GM12878 (cell line): ENCODE results near the gene ADAMTS13. TPM values are rescaled to one million over a fixed set of nuclear protein-coding genes. Genes with fewer than 3 reads are reported as not detected.
A peak's percentile ranks its signal among the peaks of the same experiment; 100 is the strongest.

Experiments
- ATAC-seq: fragments of 200-7000 bp; cut with Tn5 transposase; 3 replicates; pipeline ENCODE4 v1.9.1; 2020; ENCODE audit warnings: mild to moderate bottlenecking, moderate library complexity
- Bru-seq: library from RNA; stranded (reverse); fragments of 400-500 nt; gene quantifications from one replicate; lab custom pipeline; 2021; lab: Mats Ljungman, UMichigan
- BruChase-seq, 2 experiments: library from RNA; stranded (reverse); fragments of 400-500 nt; gene quantifications; one replicate each; lab custom pipeline; 2021; lab: Mats Ljungman, UMichigan
- BruUV-seq: library from RNA; stranded (reverse); fragments of 400-500 nt; replicated peaks from 2 replicates; lab custom pipeline; 2021; lab: Mats Ljungman, UMichigan
- CTCF ChIA-PET: fragments of 300-600 bp; sonication (Branson Sonifier 250); formaldehyde crosslinking; extraction: SDS; loops from one replicate; lab custom pipeline; 2021; ENCODE audit warnings: inconsistent platforms; lab: Yijun Ruan, JAX
- POLR2A ChIA-PET: fragments of 350-600 bp; formaldehyde crosslinking; extraction: SDS; loops from one replicate; lab custom pipeline; 2021; ENCODE audit warnings: inconsistent platforms; lab: Charles Lee
- RAD21 ChIA-PET: fragments of 300-600 bp; sonication (Branson Sonifier 250); formaldehyde crosslinking; loops from one replicate; lab custom pipeline; 2023; ENCODE audit warnings: antibody characterized with exemption; ENCODE audit not compliant: unreplicated experiment; lab: Charles Lee
- SMC1A ChIA-PET: fragments of 300-600 bp; sonication (Branson Sonifier 250); formaldehyde crosslinking; loops from one replicate; lab custom pipeline; 2023; ENCODE audit not compliant: unreplicated experiment, uncharacterized antibody; lab: Charles Lee
- DNase-seq: peaks from one replicate; pipeline ENCODE4 v3.0.0-alpha.2; 2011; ENCODE audit warnings: low read depth, low spot score
- FAIRE-seq: peaks from 3 replicates; lab custom pipeline; 2011; peaks lifted over from hg19 to GRCh38; lab: Jason Lieb, UNC
- H2AFZ ChIP-seq: 2 replicates; pipeline ENCODE4 v1.6.0; 2011; ENCODE audit warnings: low read depth, low read length, control low read depth; ENCODE audit not compliant: control insufficient read depth
- H3K27ac ChIP-seq: 2 replicates; pipeline ENCODE4 v1.5.1; 2011; ENCODE audit warnings: control low read depth; ENCODE audit not compliant: control insufficient read depth, insufficient read depth
- H3K27me3 ChIP-seq, 2 experiments: replicated peaks in 1 of 2; 2 replicates each; pipeline versions ENCODE4 v1.6.0 to v1.6.1; 2011; ENCODE audit warnings: low read length in 1 of 2; ENCODE audit not compliant: control insufficient read depth in 2 of 2, insufficient read depth in 2 of 2
- H3K36me3 ChIP-seq, 2 experiments: 2 replicates each; pipeline ENCODE4 v1.5.1; 2011; ENCODE audit warnings: low read length in 1 of 2; ENCODE audit not compliant: control insufficient read depth in 2 of 2, insufficient read depth in 2 of 2
- H3K4me1 ChIP-seq: 2 replicates; pipeline ENCODE4 v1.6.1; 2011; ENCODE audit warnings: mild to moderate bottlenecking, low read length, moderate library complexity, mixed read lengths; ENCODE audit not compliant: control insufficient read depth, insufficient read depth
- H3K4me2 ChIP-seq: 2 replicates; pipeline ENCODE4 v1.6.0; 2011; ENCODE audit warnings: control low read depth; ENCODE audit not compliant: control insufficient read depth, insufficient read depth
- H3K4me3 ChIP-seq: fragments of 200-600 bp; sonication (generic); 2 replicates; pipeline ENCODE4 v1.5.1; 2016
- H3K79me2 ChIP-seq: 2 replicates; pipeline ENCODE4 v1.6.0; 2011; ENCODE audit warnings: low read length; ENCODE audit not compliant: control insufficient read depth, insufficient read depth
- H3K9ac ChIP-seq: 2 replicates; pipeline ENCODE4 v1.8.0; 2011; ENCODE audit warnings: low read length, control low read depth, mixed read lengths; ENCODE audit not compliant: control insufficient read depth, insufficient read depth
- H3K9me3 ChIP-seq: replicated peaks from 3 replicates; pipeline ENCODE4 v1.5.1; 2011; ENCODE audit warnings: mild to moderate bottlenecking, low read length; ENCODE audit not compliant: control insufficient read depth, insufficient read depth
- H4K20me1 ChIP-seq: 2 replicates; pipeline ENCODE4 v1.6.0; 2011; ENCODE audit not compliant: control insufficient read depth, insufficient read depth
- CBX5 ChIP-seq: sonication (generic); IDR thresholded peaks from 2 replicates; pipeline ENCODE4 v1.6.1; 2016; ENCODE audit warnings: low read depth, moderate library complexity, mild to moderate bottlenecking, inconsistent platforms
- ESRRA ChIP-seq: IDR thresholded peaks from 2 replicates; pipeline ENCODE4 v1.6.1; 2012; ENCODE audit warnings: mild to moderate bottlenecking, low read length, improper control_type of control experiment
- KAT2A ChIP-seq: conservative IDR thresholded peaks from 2 replicates; pipeline ENCODE4 v1.6.1; 2011; ENCODE audit warnings: low read depth, low read length; ENCODE audit not compliant: control insufficient read depth
- NFYA ChIP-seq: IDR thresholded peaks from 2 replicates; pipeline ENCODE4 v1.6.1; 2011; ENCODE audit warnings: low read depth, mild to moderate bottlenecking, low read length, improper control_type of control experiment, borderline replicate concordance
- NR2C1 ChIP-seq: fragments of 450-650 bp; IDR thresholded peaks from 2 replicates; pipeline ENCODE4 v1.6.1; 2017; ENCODE audit warnings: antibody characterized with exemption, mild to moderate bottlenecking, moderate library complexity
- PAX8 ChIP-seq: fragments of 450-650 bp; IDR thresholded peaks from 2 replicates; pipeline ENCODE4 v1.6.1; 2017; ENCODE audit warnings: mild to moderate bottlenecking, moderate library complexity
- SP1 ChIP-seq: IDR thresholded peaks from one replicate; pipeline ENCODE4 v1.6.1; 2011; ENCODE audit warnings: low read depth, low read length
- YY1 ChIP-seq: IDR thresholded peaks from 2 replicates; pipeline ENCODE4 v1.6.1; 2011; ENCODE audit warnings: low read depth, mild to moderate bottlenecking, low read length
- WGBS: methylation state at CpG from one replicate; pipeline ENCODE4 v1.1.6; 2016; ENCODE audit warnings: low lambda C conversion rate; ENCODE audit not compliant: insufficient replicate concordance, insufficient coverage; ENCODE audit errors: missing lambda C conversion rate; 5-methylcytosine and 5-hydroxymethylcytosine counted together
- in situ Hi-C: fragments of 300-500 bp; cut with MboI; formaldehyde crosslinking; loops from 9 replicates; pipeline ENCODE4 v1.14.3; 2018; ENCODE audit warnings: mixed read lengths
- intact Hi-C: fragments of 100-400 bp; cut with micrococcal nuclease; formaldehyde crosslinking; loops from one replicate; pipeline ENCODE4 v1.14.2; 2022; ENCODE audit not compliant: unreplicated experiment
- long read RNA-seq, 2 experiments: library from polyadenylated mRNA; unstranded; transcript quantifications; one replicate each; pipeline ENCODE4 v2.0.0, GENCODE V29; 2019 to 2020
- polyA minus RNA-seq, 3 experiments: library from RNA; depleted of rRNA, polyadenylated mRNA; stranded (reverse); fragments of >200 nt; gene quantifications; 2 replicates each; pipeline ENCODE4 v1.2.3, GENCODE V29; 2011
- polyA plus RNA-seq, 11 experiments: library from polyadenylated mRNA; depleted of rRNA in 4 of 11; unstranded in 6 of 11; stranded (reverse) in 5 of 11; fragments of >200 nt; fragmentation: Nextera tagmentation in 4 of 11; fragmentation: Illumina TruSeq in 1 of 11; extraction: Ambion mirVana in 4 of 11; extraction: Trizol in 1 of 11; gene quantifications; 1 replicate in 1 of 11; 2 replicates in 10 of 11; pipeline versions ENCODE4 v1.2.1 to v1.2.3, GENCODE V29; 2011 to 2016; ENCODE audit warnings: inconsistent platforms in 2 of 11, missing spikeins in 2 of 11, low read depth in 1 of 11
- total RNA-seq, 4 experiments: library from RNA; depleted of rRNA in 3 of 4; stranded (reverse); fragments of >200 nt in 3 of 4; fragmentation: Illumina TruSeq in 1 of 4; extraction: Trizol in 1 of 4; gene quantifications; 2 replicates each; pipeline versions ENCODE4 v1.2.1 to v1.2.3, GENCODE V29; 2013 to 2021
- TF ChIP-seq, protein P1 (sequence below), 3 experiments: IDR thresholded peaks in 2 of 3; conservative IDR thresholded peaks in 1 of 3; 2 replicates each; pipeline ENCODE4 v1.5.1; 2011; ENCODE audit warnings: low read depth in 3 of 3, low read length in 3 of 3, mild to moderate bottlenecking in 3 of 3, control low read depth in 2 of 3, moderate library complexity in 2 of 3, inconsistent platforms in 1 of 3, mixed read lengths in 1 of 3; ENCODE audit not compliant: control insufficient read depth in 2 of 3, insufficient read depth in 1 of 3; ENCODE audit errors: extremely low read depth in 1 of 3
- TF ChIP-seq, protein P2 (sequence below): IDR thresholded peaks from 2 replicates; pipeline ENCODE4 v1.6.1; 2012; ENCODE audit warnings: low read depth, low read length, improper control_type of control experiment
- TF ChIP-seq, protein P3 (sequence below): IDR thresholded peaks from 2 replicates; pipeline ENCODE4 v1.6.1; 2011; ENCODE audit warnings: low read depth, mild to moderate bottlenecking, low read length, moderate library complexity, borderline replicate concordance; ENCODE audit errors: extremely low read depth
- TF ChIP-seq, protein P4 (sequence below): fragments of 450-650 bp; IDR thresholded peaks from 2 replicates; pipeline ENCODE4 v1.6.1; 2017; ENCODE audit warnings: mild to moderate bottlenecking

Gene ADAMTS13
- total RNA-seq (2013; cell fraction: nucleolus; rRNA removed), result 3.1 and 3.2 TPM in 2 replicates
- total RNA-seq (2014; rRNA removed), result 0.28 and 0.33 TPM in 2 replicates
- 0.18 and 0.28 TPM in 2 replicates for total RNA-seq (2014; rRNA removed; fragmentation: Illumina TruSeq; extraction: Trizol)
- 1.2 and 2.0 TPM in 2 replicates for total RNA-seq (2021)
- 1.1 TPM for polyA plus RNA-seq (2011; ENCODE audit: low read depth)
- 0.82 and 1.7 TPM in 2 replicates for polyA plus RNA-seq (2011; rRNA removed)
- 1.3 and 2.1 TPM in 2 replicates for polyA plus RNA-seq (2011; cell fraction: cytosol; rRNA removed)
- polyA plus RNA-seq (2011; cell fraction: nucleus; rRNA removed), result 14.0 and 17.9 TPM in 2 replicates
- polyA plus RNA-seq (2012), result 2.4 and 2.6 TPM in 2 replicates
- polyA plus RNA-seq (2014; fragmentation: Illumina TruSeq; extraction: Trizol), result 0.22 and 0.28 TPM in 2 replicates
- polyA plus RNA-seq (2014; fragmentation: Nextera tagmentation; extraction: Ambion mirVana), result under 1 TPM; 0.08 to 0.15 TPM
- 1.2 and 2.4 TPM in 2 replicates for polyA plus RNA-seq (2014; rRNA removed)
- polyA plus RNA-seq (2016; fragmentation: Nextera tagmentation; extraction: Ambion mirVana), result under 1 TPM; 0.28 to 0.37 TPM
- 0.88 and 1.5 TPM in 2 replicates for polyA minus RNA-seq (2011; rRNA and poly(A)+ RNA removed)
- 0.40 and 0.83 TPM in 2 replicates for polyA minus RNA-seq (2011; cell fraction: cytosol; rRNA and poly(A)+ RNA removed)
- 1.8 and 1.9 TPM in 2 replicates for polyA minus RNA-seq (2011; cell fraction: nucleus; rRNA and poly(A)+ RNA removed)
- percentile 38 among the genes with signal in this experiment for Bru-seq, nascent RNA
- BruChase-seq, experiment 1, labeled RNA remaining after a 6-hour chase, result percentile 36 among the genes with signal in this experiment
- percentile 34 among the genes with signal in this experiment for BruChase-seq, experiment 2, labeled RNA remaining after a 2-hour chase
- long read RNA-seq, experiment 1, result 0 reads
- long read RNA-seq, experiment 2, partial matches to known transcripts, result 0 of 3 reads
- long read RNA-seq, experiment 2, other reads (novel, unspliced or antisense), result 3 of 3 reads

DNA sequence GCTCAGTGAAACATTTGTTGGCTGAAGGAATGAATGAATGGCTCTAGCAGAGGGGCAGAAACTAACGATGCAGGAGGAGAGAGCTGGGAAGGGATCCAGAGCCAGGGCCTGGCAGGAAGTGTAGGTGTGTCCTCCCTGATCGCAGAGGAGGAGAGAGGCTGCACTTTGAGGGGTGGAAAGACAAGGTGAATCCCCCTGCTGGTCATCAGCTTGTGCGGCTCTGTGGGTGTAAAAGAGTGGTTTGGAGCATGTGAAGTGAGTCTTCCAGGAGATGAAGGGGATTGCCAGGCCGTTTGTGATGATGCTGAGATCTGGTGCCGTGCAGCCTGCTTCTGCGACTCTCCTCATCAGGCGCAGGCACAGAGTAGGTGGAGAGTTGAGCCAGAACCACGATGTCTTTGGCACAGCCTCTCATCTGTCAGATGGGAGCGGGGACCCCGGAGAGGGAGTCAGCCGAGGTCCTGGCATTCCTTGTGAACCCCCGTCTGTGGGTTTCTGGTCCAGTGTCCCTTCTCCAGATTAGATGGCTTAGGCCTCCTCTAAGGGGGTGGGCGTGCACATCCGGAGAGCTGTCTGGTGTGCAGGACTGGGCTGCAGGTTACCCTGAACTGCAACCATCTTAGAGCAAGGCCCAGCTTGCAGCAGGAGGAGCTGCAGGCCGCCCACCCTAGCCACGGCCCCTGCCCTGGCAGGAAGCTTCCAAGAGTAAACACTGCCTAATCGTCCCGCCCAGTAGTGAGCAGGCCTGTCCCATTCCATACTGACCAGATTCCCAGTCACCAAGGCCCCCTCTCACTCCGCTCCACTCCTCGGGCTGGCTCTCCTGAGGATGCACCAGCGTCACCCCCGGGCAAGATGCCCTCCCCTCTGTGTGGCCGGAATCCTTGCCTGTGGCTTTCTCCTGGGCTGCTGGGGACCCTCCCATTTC, at the start of gene ADAMTS13:
Gene ADAMTS13 (plus strand): TSS at position 753 of the 928 bp plus-strand sequence. CDS start 77 bp downstream, at position 830.
- RAD21 ChIA-PET, result interaction anchor here (0.7 to 1.8 kb wide), 4 partner anchors 10 to 59 kb away, joined by 3 to 10 read pairs (median 4); partner anchors contain the start of genes CACFD1 and SLC2A6
- 42% methylated on average over 23 of the region's 23 CpGs for WGBS
- peak within 1 kb of the TSS; percentile 51; the same call in 1 of the 2 replicates for H3K9ac ChIP-seq
- SMC1A ChIA-PET, result interaction anchor here (0.5 to 2.3 kb wide), 4 partner anchors 16 to 278 kb away, joined by 3 to 6 read pairs (median 4); partner anchors contain the start of gene CACFD1
- no TSS peak for BruUV-seq
- H3K4me2 ChIP-seq, result peak within 1 kb of the TSS; percentile 63
- H3K27ac ChIP-seq, result peak within 1 kb of the TSS; percentile 90
- H3K27me3 ChIP-seq, result no peaks in the 10 kb centered on the region; a peak in 1 of 4 replicates
- H3K4me1 ChIP-seq, result peaks cover 32% of the 10 kb centered on the region
- POLR2A ChIA-PET, result interaction anchor here (0.9 to 2.6 kb wide), 6 partner anchors 38 to 647 kb away, joined by 3 to 12 read pairs (median 4); partner anchors contain the start of genes CACFD1, GTF3C5 and SLC2A6
- H4K20me1 ChIP-seq, result no peaks in the 10 kb centered on the region
- H2AFZ ChIP-seq, result peak within 1 kb of the TSS; percentile 70
- FAIRE-seq (no peak), ATAC-seq (peak; percentile 77), DNase-seq (peak; percentile 72)
- peaks cover 13% of the 10 kb centered on the region for H3K79me2 ChIP-seq
- no peaks in the 10 kb centered on the region for H3K36me3 ChIP-seq
- intact Hi-C loops (no loop called here), in situ Hi-C loops (no loop called here)
- CTCF ChIA-PET, result interaction anchor here (1.0 to 1.7 kb wide), 4 partner anchors 8 to 572 kb away, joined by 3 to 4 read pairs (median 3); partner anchors contain the start of gene CACFD1
- no peak within 1 kb of the TSS for H3K4me3 ChIP-seq
- H3K9me3 ChIP-seq, result no peaks in the 10 kb centered on the region; the same call in 1 of the 3 replicates
- TF ChIP-seq SP1, result no peak
- TF ChIP-seq, protein P1, sequence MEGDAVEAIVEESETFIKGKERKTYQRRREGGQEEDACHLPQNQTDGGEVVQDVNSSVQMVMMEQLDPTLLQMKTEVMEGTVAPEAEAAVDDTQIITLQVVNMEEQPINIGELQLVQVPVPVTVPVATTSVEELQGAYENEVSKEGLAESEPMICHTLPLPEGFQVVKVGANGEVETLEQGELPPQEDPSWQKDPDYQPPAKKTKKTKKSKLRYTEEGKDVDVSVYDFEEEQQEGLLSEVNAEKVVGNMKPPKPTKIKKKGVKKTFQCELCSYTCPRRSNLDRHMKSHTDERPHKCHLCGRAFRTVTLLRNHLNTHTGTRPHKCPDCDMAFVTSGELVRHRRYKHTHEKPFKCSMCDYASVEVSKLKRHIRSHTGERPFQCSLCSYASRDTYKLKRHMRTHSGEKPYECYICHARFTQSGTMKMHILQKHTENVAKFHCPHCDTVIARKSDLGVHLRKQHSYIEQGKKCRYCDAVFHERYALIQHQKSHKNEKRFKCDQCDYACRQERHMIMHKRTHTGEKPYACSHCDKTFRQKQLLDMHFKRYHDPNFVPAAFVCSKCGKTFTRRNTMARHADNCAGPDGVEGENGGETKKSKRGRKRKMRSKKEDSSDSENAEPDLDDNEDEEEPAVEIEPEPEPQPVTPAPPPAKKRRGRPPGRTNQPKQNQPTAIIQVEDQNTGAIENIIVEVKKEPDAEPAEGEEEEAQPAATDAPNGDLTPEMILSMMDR (IDR thresholded peaks at IDR 0.05 in 2 of 3, conservative IDR thresholded peaks at IDR 0.05 in 1 of 3; ENCODE audit: control insufficient read depth in 2 of 3, extremely low read depth in 1 of 3, insufficient read depth in 1 of 3, low read depth in 3 of 3, low read length in 3 of 3), result peak; percentile 22 to 27 (median 23); a peak in 3 of 6 replicates
- TF ChIP-seq, protein P2, sequence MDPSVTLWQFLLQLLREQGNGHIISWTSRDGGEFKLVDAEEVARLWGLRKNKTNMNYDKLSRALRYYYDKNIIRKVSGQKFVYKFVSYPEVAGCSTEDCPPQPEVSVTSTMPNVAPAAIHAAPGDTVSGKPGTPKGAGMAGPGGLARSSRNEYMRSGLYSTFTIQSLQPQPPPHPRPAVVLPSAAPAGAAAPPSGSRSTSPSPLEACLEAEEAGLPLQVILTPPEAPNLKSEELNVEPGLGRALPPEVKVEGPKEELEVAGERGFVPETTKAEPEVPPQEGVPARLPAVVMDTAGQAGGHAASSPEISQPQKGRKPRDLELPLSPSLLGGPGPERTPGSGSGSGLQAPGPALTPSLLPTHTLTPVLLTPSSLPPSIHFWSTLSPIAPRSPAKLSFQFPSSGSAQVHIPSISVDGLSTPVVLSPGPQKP, result no peak
- no peak for TF ChIP-seq NFYA
- no peak for TF ChIP-seq ESRRA
- TF ChIP-seq, protein P3, sequence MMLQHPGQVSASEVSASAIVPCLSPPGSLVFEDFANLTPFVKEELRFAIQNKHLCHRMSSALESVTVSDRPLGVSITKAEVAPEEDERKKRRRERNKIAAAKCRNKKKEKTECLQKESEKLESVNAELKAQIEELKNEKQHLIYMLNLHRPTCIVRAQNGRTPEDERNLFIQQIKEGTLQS, result no peak
- TF ChIP-seq, protein P4, sequence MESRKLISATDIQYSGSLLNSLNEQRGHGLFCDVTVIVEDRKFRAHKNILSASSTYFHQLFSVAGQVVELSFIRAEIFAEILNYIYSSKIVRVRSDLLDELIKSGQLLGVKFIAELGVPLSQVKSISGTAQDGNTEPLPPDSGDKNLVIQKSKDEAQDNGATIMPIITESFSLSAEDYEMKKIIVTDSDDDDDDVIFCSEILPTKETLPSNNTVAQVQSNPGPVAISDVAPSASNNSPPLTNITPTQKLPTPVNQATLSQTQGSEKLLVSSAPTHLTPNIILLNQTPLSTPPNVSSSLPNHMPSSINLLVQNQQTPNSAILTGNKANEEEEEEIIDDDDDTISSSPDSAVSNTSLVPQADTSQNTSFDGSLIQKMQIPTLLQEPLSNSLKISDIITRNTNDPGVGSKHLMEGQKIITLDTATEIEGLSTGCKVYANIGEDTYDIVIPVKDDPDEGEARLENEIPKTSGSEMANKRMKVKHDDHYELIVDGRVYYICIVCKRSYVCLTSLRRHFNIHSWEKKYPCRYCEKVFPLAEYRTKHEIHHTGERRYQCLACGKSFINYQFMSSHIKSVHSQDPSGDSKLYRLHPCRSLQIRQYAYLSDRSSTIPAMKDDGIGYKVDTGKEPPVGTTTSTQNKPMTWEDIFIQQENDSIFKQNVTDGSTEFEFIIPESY, result no peak
- TF ChIP-seq PAX8, result no peak
- TF ChIP-seq CBX5, result no peak
- no peak for TF ChIP-seq KAT2A
- no peak for TF ChIP-seq YY1
- no peak for TF ChIP-seq NR2C1
